Stimulated activated naive CD8-positive, alpha-beta T cell treated with anti-CD3 and anti-CD28 coated beads, Interleukin-15, Interleukin-2, amounts not matched to agents 100 U/mL and 50 U/mL, for 24 hours (primary cell): ENCODE results near the gene TENT5C.

Experiments
- ATAC-seq: fragments of 150-1000 bp; cut with Tn5 transposase; one replicate; pipeline ENCODE4 v1.10.0; 2021
- DNase-seq: peaks from one replicate; pipeline ENCODE4 v3.0.0; 2021

TENT5C gene

DNA sequence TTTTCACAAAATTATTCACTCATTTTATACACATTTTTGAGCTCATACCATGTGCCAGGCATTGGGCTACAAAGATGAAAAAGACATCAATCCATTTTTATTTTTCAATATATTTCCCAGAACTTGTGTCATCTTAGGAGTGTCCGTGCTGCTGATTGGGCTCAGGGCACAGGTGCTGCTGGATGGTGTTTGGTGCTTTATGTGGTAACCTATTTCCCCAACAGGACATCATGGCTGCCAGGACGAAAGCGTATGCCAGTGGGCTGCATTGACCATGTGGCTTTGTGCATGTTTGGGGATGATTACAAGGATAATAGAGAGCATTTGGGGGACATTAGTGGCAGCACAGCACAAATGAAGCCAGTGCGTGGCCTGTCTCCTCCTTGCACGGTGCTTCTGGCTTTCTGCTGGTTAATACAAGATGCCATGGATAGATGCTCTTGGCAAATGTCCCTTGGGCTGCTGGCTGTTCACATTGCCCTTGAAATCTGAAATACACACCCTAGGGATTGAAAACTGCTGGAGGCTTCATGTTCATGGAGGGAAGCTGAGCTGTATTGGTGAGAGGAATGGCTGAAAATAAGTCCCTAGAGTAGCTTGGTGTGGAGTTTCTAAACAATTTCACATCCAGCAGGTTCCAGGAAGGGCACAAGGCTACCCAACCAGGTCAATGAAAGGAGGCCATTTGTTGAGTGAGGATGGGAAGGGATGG, 52.3 kb downstream of the TENT5C start:
- DNase-seq (no peak), ATAC-seq (no peak)

DNA sequence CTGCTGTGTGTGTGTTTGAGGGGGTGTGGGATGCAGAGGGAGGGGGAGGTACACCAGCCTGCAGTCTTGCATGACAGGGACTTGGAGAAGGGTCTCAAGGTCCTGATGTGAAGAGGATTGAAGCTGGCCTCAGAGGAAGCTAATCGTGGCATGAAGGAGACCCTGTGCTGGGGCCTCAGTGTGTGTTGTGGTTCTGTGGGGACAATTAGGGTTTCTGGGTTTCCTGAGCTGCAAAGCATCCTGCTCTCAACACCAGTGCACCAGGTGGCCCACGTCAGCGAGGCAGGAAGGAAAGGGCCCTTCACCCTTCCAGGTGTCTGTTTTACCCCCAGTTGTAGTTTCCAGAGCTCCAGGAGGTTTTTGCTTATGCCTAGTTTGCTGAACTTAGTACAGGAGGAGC, 52.8 kb downstream of the TENT5C start:
- DNase-seq, result peak; percentile 49
- ATAC-seq, result no peak

DNA sequence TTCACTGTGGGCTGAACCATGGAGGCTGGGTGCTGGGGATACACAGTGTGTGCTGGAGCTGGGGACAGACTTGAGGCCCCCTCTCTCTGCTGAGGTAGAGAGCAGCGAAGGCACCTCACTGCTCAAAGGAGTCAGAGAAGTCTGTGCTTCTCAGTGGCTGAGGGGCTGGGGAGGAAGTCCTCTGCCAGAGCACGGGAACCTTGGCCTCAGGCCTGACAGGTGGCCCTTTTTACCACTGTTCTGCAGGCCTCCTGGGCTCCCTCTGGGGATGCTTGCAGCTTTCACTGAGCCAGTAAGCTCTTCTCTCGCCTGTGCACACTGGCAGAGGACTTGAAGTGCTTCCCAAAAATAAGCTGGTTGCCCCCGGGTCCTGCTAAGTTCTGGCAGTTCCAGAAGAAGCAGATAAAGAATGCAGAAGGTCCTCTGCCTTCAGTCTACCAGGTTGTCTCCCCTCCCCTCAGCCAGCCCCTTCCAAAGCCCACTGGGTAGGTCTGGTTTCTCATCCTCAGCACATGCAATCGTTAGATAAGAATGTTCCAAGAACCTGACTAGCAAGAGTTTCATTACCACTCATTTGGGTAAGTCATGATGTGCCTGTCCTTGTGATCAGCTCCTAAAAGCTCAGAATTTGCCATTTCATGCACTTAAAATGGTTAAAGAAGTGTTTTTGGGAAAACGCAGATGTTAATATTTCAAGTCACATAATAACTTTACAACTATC, 53.9 kb downstream of the TENT5C start:
- ATAC-seq, result no peak
- no peak for DNase-seq

DNA sequence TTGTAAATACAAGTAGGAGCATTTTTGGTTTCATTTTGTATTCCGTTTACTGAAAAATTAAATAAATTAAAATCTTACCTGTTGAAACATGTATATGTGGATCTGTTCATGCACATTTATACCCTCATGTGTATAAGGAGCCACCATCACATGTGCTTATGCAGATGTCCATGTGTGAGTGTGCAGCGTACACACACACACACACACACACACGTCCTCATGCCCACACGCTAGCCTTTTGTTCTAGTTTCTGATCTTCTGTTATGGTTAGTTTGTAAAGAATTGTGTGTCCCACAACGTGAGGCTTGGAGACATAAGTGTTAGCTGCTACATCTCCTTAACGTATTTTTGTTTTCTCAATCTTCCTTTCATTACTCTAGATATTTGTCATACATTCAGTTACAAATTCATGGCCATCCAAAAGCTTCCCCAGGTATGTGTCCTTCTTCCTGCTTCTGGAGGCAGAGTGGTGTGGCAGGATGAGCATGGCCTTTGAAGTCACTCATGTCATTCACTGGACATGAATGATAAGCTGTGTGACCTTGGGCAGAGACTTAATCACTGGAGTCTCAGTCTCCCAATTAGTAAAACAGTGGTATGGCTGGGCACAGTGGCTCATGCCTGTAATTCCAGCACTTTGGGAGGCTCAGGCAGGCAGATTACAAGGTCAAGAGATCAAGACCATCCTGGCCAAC, 54.6 kb downstream of the TENT5C start:
- no peak for ATAC-seq

DNA sequence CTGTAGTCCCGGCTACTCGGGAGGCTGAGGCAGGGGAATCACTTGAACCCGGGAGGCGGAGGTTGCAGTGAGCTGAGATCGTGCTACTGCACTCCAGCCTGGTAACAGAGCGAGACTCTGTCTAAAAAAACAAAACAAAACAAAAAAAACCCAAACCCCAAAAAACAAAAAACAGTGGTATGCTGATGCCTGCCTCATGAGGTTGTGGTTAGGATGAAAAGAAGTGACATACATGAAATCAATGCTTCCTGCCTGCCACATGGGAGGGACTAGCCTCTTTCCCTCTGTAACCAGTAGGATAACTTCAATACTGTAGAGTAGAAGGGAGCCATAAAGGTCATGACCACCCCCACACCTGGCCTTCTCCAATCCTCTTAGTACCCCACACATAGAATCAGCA, 55.2 kb downstream of the TENT5C start:
- ATAC-seq, result no peak
- DNase-seq, result no peak

More for the DNA sequence above, 54.6 kb downstream of the TENT5C start:
- no peak for DNase-seq

DNA sequence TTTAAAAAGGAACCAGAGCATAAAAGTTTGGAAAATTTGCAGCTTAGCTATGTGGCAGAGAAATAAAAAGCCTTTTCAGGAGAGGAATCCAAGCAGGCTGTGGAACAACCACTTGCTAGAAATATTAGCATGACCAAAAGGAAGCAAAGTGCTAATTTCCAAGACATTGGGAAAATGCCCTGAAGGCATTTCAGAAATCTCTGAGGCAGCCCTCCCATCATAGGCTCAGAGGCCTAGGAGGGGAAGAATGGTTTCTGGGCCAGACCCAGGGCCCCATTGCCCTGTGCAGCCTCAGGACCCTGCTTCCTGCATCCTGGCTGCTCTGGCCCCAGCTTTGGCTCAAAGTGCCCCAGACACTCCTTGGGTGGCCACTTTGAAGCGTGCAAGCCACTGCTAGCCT, 56.8 kb downstream of the TENT5C start:
- no peak for DNase-seq
- no peak for ATAC-seq

DNA sequence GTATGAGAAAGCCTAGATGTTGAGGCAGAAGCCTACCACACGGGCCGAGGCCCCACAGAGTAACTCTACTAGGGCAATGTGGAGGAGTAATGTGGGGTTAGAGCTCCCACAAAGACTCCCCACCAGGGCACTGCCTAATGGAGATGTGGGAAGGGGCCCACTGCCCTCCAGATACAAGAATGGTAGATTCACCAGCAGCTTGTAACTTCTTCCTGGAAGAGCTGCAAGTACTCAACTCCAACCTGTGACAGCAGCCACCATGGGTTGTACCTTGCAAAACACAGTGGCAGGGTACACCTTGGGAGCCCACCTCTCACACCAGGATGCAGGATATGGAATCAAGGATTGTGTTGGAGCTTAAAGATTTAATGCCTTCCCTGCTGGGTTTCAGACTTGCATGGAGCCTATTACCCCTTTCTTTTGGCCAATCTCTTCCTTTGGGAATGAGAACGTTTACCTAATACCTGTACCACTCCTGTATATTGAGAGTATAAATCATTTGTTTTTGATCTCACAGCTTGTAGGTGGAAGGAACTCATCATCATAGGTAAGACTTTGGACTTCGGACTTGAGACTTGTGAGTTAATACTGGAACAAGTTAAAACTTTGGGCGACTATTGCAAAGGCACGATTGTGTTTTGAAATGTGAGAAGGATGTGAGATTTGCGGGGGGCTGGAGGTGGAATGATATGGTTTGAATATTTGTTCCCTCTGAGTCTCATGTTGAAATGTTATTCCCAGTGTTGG, 57.5 kb downstream of the TENT5C start:
- DNase-seq, result no peak
- ATAC-seq, result no peak

DNA sequence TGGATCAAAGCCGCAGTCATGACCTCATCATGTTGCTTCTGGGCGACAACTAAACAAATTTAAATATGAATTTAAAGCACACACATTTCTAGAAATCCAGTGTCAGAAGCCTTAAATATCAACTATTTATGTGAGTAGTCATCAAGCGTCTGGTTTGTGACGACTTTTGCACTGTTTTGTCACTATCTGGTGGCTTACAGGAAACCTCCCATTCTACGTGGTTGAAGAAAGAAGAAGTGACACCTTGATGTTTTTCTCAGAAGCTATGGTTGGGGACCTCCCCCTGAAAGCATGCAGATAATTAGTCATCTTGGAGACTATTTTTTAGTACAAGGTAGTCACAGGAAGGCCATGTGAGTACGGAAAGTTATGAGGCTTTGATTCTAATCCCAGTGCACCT, 58.5 kb downstream of the TENT5C start:
- ATAC-seq (peak; percentile 93), DNase-seq (peak; percentile 43)

DNA sequence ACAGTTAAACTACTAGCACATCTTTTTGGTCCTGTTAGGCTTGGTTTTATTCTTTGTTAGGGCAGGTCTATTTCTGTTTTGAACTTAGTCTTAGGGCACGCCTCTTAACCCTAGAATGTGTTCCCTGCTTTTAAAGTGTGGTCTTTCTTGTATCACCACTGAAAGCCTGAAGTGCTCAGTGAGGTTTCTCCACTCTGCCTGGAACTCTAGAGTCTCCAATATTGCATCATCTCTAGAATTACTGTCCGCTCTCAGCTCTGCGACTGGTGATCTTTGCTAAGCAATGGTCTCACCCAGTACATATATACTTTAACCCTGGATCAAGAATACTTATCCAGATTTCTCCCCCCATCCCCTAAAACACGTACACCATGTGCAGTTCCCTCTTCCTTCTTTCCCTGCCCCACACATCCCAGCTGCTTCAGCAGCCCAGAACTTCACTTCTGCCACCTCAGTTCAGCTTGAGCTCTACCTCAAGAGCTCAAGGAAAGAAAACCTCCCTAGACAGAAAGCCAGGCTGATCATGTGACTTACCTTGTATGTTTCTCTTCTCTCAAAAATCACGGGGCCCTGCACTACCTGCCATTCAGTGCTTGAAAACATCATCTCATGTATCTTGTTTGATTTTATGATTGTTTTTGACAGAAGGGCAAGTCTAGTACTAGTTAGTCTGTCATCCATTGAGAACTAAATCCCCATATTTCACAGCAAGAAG, 59.9 kb downstream of the TENT5C start:
- DNase-seq (no peak), ATAC-seq (no peak)

DNA sequence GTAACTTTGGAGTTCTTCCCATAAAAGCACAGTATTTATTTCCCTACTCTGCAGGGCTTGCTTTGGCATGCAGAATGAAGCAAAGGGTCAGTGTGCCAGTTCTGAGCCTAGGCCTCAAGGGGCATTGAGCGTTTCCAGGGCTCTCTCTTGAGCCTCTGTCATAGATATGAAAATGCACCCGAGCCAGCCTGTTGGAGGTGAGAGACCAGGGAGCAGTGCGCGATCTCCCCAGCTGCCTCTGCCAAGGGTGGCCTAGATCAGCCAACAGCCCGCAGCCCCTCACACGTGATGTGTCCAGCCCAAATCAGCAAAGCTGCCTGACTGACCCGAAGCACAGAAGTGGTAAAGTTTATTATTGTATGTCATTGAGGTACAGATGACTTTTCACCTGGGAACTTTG, 63.7 kb downstream of the TENT5C start:
- no peak for DNase-seq
- ATAC-seq, result no peak

DNA sequence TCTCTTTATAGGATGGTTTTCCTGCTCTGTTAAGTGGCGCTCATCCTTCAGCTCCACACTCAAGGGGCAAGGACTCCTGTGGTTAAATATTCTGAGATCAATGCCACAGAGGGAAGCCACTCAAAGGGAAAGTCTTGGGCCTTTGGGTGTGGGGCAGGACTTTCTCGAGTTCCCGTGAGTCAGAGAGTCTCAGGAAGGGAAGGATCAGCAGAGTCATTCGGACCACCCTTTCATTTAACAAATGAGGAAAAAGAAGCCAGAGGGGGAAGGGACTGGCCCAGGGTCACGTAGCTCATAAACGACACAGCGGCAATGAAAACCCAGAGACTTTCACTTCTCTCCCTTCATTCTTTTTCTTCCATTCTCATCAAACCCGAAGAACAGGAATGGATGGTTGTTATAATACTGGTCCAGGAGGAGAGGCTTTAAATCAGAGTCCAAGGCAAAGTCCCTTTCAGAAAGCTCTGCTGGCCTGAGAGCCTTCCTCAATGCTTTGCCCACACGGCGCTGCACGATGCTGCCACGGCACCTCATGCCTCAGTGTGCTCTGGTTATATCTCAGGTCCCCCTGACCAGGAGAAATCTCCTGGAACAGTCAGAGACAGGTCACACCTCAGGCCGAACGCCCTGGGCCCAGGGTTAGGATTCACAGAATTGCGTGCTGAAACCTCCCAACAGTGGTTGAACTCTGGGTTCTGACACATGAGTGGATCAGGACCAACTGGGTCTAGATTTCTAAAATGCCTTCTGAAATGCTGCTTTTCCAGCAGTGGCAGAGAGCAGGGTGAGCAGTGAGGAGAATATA, 65.3 kb downstream of the TENT5C start:
- ATAC-seq, result no peak
- DNase-seq, result no peak

DNA sequence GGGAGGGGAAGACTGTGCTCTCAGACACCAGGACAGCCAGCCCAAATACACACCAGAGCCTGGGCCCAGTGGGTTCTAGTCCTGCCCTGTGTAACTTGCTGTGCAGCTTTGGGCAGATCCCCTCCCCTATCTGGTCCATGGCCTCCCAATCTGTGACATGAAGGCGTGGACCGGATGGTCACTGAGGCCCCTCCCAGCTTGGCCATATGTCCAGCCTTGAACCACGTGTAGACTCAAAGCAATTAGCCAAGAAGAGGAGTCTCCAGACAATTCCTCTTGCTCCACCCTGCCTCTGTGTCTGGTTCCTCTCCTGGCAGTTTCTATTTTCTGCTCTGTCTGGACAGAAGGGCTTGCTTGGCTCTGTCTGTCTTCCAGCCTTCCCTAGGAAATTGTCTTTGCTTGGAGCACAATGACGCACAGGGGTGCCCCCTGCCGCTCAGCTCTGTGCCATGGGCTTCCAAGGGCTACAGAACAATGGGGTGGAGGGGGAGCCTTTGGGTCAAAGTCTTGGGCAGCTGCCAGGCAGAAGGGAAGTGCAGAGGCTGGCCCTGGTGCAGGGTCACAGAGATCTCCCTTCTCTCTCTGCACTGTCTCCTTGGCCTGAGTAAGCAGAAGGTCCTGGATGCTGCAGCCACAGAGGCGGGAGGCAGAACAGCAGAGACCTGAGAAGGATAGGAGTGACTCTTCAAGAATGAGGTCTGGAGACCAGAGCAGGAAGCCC, 66.1 kb downstream of the TENT5C start:
- DNase-seq (no peak), ATAC-seq (no peak)

DNA sequence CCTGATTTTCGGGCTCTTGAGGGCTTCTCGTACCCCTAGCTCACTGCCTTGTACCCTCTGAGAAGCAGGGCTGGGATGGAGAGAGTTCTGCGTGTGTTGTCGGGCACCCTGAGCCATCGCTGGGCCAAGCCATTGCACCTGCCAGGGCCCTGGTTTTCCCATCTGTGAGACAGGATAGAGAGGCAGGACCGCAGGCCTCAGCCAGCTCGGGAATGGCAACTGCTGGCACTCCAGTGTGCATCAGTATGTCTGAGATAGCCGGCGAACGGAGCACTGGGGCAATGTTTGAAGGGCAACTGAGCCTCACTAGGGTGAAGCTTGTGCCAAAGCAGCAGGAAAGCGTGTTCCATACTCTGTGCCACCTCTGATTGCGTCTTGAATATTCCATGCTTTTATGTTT, 66.9 kb downstream of the TENT5C start:
- no peak for DNase-seq
- ATAC-seq, result no peak

DNA sequence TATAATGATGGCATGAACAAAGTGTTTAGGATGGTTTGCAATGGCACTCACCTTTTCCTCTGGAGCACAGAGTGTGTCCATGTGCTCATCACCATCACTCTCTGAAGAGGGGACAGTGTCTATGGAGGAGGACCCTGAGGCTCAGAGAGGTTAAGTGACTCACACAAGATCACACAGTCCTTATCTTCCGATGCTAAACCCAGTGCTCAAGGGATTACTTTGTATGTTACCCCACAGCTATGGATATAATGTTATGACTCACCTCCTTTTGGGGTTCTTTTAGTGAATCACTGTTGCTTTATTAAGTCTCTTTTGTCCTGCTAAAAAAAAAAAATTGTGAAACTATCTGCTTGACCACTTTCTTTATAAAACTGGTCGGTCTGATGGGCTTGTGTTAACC, 67.6 kb downstream of the TENT5C start:
- no peak for DNase-seq
- ATAC-seq, result peak; percentile 90

DNA sequence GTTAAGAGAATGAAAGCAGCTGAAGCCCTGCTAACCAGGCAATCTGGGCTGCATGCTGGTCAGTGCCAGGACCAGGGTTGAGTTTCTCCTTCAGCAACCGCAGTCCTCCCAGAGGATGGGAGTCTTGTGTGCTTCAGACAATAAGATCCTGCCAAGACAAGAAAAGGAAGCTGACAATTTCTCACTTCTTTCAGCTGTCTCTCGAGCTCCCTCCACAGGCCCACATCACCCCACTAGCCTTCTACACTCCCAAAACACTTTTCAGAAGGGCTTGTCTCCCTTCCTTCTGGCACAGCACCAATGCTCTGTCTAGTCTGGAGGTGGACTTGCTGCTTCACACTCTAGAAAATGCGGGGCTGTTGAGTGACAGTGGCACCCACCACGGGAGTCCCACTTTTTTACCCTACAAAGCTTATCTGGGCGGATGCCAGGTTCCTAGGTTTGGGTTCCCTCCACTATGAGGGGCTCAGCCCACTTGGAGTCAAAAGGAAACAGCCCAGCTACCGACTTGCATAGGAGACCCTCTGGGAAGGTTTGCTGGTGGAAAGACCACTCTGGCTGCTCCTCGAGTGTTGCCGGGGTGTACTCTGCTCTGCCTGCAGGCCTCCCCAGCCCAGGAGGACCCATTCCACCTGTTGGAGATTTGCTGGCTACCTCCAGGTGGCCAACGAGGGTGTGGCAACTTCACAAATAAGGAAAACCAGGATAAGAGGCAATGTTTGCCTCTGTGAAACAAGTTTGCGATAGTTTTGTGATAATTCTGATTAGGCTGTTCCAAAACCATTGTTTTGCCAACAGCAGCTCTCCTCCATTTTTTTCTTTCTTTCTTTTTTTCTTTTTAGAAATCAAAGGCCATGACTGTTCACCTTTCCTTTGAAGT, 68.9 kb downstream of the TENT5C start:
- DNase-seq (no peak), ATAC-seq (peak; percentile 33)

DNA sequence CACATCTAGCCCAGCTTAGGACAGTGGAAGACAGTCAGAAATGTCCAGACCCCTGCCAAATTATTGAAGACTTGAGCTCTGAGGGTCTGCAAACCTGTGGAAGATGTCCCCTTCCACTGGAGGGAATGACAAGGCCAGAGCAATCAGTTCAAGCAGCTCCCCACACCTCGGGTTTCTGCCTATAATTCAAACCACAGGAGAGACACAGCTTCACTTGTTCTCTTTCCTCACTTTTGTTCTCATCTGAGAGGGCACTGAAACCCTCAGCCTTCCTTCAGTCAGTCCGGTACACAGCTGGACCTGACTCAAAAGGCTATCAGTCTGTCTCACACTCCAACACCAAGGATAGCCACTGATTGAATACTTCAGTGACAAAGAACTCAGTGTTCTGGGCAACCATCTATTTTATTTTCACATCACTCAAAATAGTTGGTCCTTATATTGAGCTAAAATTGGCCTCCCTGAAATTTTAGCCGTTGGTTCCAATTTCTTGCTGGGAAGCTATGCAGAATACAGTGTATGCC, 70.1 kb downstream of the TENT5C start:
- ATAC-seq (no peak), DNase-seq (no peak)

DNA sequence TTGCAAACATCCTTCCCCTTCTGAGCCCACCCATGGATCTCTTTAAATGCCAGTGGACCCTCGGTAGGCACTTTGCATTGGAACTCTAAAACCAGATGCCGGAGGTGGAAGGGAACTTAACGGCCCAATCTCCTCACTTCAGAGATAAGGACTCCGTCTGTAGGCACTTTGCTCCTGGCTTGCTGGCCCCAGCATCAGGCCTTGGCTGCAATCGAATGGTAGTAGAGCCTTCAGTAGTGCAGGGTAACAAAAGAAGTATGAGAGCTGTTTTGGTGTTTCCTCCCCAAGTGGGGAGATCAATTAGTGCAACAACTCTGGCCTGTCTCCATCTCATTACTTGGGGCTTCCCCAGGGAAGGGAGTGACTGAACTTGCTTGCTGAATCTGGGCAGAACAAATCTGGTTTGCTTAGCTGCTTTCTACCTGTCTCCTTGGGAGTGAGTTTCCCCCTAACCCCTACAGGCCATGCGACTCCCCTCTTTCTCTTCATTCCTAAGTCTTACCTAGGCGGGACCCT, 70.8 kb downstream of the TENT5C start:
- no peak for ATAC-seq
- no peak for DNase-seq
